ENCODE results near the gene TNNI2. TPM values are rescaled to one million over a fixed set of nuclear protein-coding genes. Genes with fewer than 3 reads are reported as not detected.

The TNNI2 gene
- polyA plus RNA-seq, 1 donor from 2014 or later = not detected

GRCh38 chr11:1883346-1884302 is 44.8 kb downstream of the TNNI2 start:
- Histone ChIP-seq H2AFZ (ENCODE audit: low read depth, low read length) (no peak overlapping the region), H3K27me3 (ENCODE audit: insufficient read depth, low read depth, low read length) (no peaks in the 10 kb centered on the region), H4K20me1 (ENCODE audit: insufficient read depth) (no peaks in the 10 kb centered on the region), H3F3A (ENCODE audit: insufficient read depth, low read length, poor library complexity, severe bottlenecking) (no peaks in the 10 kb centered on the region), H3K9me3 (ENCODE audit: low read length) (no peaks in the 10 kb centered on the region), H3K9ac (ENCODE audit: low read length) (no peak overlapping the region), H3K9me2 (ENCODE audit: insufficient read depth, low read length) (no peaks in the 10 kb centered on the region), H3K27ac (ENCODE audit: low read length) (no peak overlapping the region), H3K4me2 (ENCODE audit: low read length) (no peak overlapping the region), H3K79me2 (replicated peaks; ENCODE audit: insufficient read depth, low read length) (no peaks in the 10 kb centered on the region), H3K36me3 (ENCODE audit: insufficient read depth, low read length) (no peaks in the 10 kb centered on the region), H3K4me3 (ENCODE audit: low read length) (no peak overlapping the region)
- TF ChIP-seq EP300 (conservative IDR thresholded peaks at IDR 0.05; ENCODE audit: poor library complexity, severe bottlenecking) = no peak
- no peak for TF ChIP-seq RAD21 (conservative IDR thresholded peaks at IDR 0.05)
- no peak for TF ChIP-seq MXI1 (conservative IDR thresholded peaks at IDR 0.05; ENCODE audit: poor library complexity, severe bottlenecking)
- no peak for TF ChIP-seq TAF1 (IDR thresholded peaks at IDR 0.05; ENCODE audit: low read depth)
- no peak for TF ChIP-seq REST (IDR thresholded peaks at IDR 0.05; ENCODE audit: borderline replicate concordance)
- no peak for TF ChIP-seq SMC3 (conservative IDR thresholded peaks at IDR 0.05; ENCODE audit: poor library complexity)
- TF ChIP-seq EZH2 (IDR thresholded peaks at IDR 0.05; ENCODE audit: borderline replicate concordance, insufficient read depth, low read length, poor library complexity, severe bottlenecking) = no peak
- no peak for TF ChIP-seq CTCF (IDR thresholded peaks at IDR 0.05; ENCODE audit: poor library complexity, severe bottlenecking)
- TF ChIP-seq POLR2AphosphoS5 (IDR thresholded peaks at IDR 0.05) = no peak

- Histone ChIP-seq H3K9ac (ENCODE audit: low read length) (no peak overlapping the region), H3K79me2 (replicated peaks; ENCODE audit: insufficient read depth, low read length) (no peaks in the 10 kb centered on the region), H3K27me3 (ENCODE audit: insufficient read depth, low read depth, low read length) (no peaks in the 10 kb centered on the region), H3K4me2 (ENCODE audit: low read length) (no peak overlapping the region), H3F3A (ENCODE audit: insufficient read depth, low read length, poor library complexity, severe bottlenecking) (no peaks in the 10 kb centered on the region), H2AFZ (ENCODE audit: low read depth, low read length) (no peak overlapping the region), H3K9me3 (ENCODE audit: low read length) (no peaks in the 10 kb centered on the region), H3K36me3 (ENCODE audit: insufficient read depth, low read length) (no peaks in the 10 kb centered on the region), H3K4me3 (ENCODE audit: low read length) (no peak overlapping the region), H3K27ac (ENCODE audit: low read length) (no peak overlapping the region), H4K20me1 (ENCODE audit: insufficient read depth) (no peaks in the 10 kb centered on the region), H3K9me2 (ENCODE audit: insufficient read depth, low read length) (no peaks in the 10 kb centered on the region)
- TF ChIP-seq MXI1 (conservative IDR thresholded peaks at IDR 0.05; ENCODE audit: poor library complexity, severe bottlenecking) (no peak), TAF1 (IDR thresholded peaks at IDR 0.05; ENCODE audit: low read depth) (no peak), CTCF (IDR thresholded peaks at IDR 0.05; ENCODE audit: poor library complexity, severe bottlenecking) (no peak), EZH2 (IDR thresholded peaks at IDR 0.05; ENCODE audit: borderline replicate concordance, insufficient read depth, low read length, poor library complexity, severe bottlenecking) (no peak), EP300 (conservative IDR thresholded peaks at IDR 0.05; ENCODE audit: poor library complexity, severe bottlenecking) (no peak), POLR2AphosphoS5 (IDR thresholded peaks at IDR 0.05) (no peak), RAD21 (conservative IDR thresholded peaks at IDR 0.05) (no peak), REST (IDR thresholded peaks at IDR 0.05; ENCODE audit: borderline replicate concordance) (no peak), SMC3 (conservative IDR thresholded peaks at IDR 0.05; ENCODE audit: poor library complexity) (no peak)
Observed at GRCh38 chr11:1884303-1884700, 45.5 kb downstream of the TNNI2 start.
